Brain microvascular endothelial cell (primary cell): ENCODE results near the gene NT5DC3.

ENCODE experiments used
- DNase-seq: peaks from one replicate; pipeline ENCODE4 v3.0.0-alpha.2; 2020
- H3K27ac ChIP-seq: fragments of 250-450 bp; sonication (Bioruptor Pico); 2 replicates; pipeline ENCODE4 v1.5.1; 2020; ENCODE audit warnings: mild to moderate bottlenecking, moderate library complexity
- H3K27me3 ChIP-seq: fragments of 250-450 bp; sonication (Bioruptor Pico); replicated peaks from 2 replicates; pipeline ENCODE4 v1.5.1; 2020; ENCODE audit warnings: mild to moderate bottlenecking
- H3K36me3 ChIP-seq: fragments of 250-450 bp; sonication (Bioruptor Pico); replicated peaks from 2 replicates; pipeline ENCODE4 v1.5.1; 2020; ENCODE audit warnings: mild to moderate bottlenecking
- H3K4me3 ChIP-seq: 2 replicates; pipeline ENCODE4 v1.5.1; 2011; ENCODE audit warnings: low read depth, mild to moderate bottlenecking, control low read depth, low read length, moderate library complexity
- CTCF ChIP-seq: IDR thresholded peaks from 2 replicates; pipeline ENCODE4 v1.5.1; 2011; ENCODE audit warnings: low read depth, mild to moderate bottlenecking, moderate library complexity, low read length, control low read depth, inconsistent platforms; ENCODE audit errors: missing control alignments
- in situ Hi-C: cut with HindIII; loops from 2 replicates; pipeline ENCODE4 v1.10.0; 2017; ENCODE audit warnings: low sequenced_read_pairs, low pct_ligation_motif_present

Gene NT5DC3

GRCh38 chr12:103742349-103742932, 98.6 kb downstream of the NT5DC3 start:
- H3K36me3 ChIP-seq = no peaks in the 10 kb centered on the region
- H3K27me3 ChIP-seq = no peaks in the 10 kb centered on the region
- no peak overlapping the region for H3K4me3 ChIP-seq
- DNase-seq = no peak
- in situ Hi-C loops = no loop called here
- no peak for TF ChIP-seq CTCF
- no peak overlapping the region for H3K27ac ChIP-seq

- H3K27ac ChIP-seq = no peak overlapping the region
- no peaks in the 10 kb centered on the region for H3K36me3 ChIP-seq
- no peaks in the 10 kb centered on the region for H3K27me3 ChIP-seq
- DNase-seq = no peak
- in situ Hi-C loops = no loop called here
- no peak for TF ChIP-seq CTCF
- H3K4me3 ChIP-seq = no peak overlapping the region
These were observed 103.2 kb downstream of the NT5DC3 start for GRCh38 chr12:103737881-103738280.

GRCh38 chr12:103736572-103736971, 104.5 kb downstream of the NT5DC3 start:
- no peak overlapping the region for H3K27ac ChIP-seq
- no peak overlapping the region for H3K4me3 ChIP-seq
- in situ Hi-C loops = no loop called here
- no peak for TF ChIP-seq CTCF
- no peak for DNase-seq
- H3K36me3 ChIP-seq = no peaks in the 10 kb centered on the region
- H3K27me3 ChIP-seq = no peaks in the 10 kb centered on the region

- Histone ChIP-seq H3K27me3 (no peaks in the 10 kb centered on the region), H3K4me3 (no peak overlapping the region), H3K27ac (no peak overlapping the region), H3K36me3 (no peaks in the 10 kb centered on the region)
- no peak for TF ChIP-seq CTCF
- in situ Hi-C loops = no loop called here
- DNase-seq = no peak
These were observed 105.7 kb downstream of the NT5DC3 start for GRCh38 chr12:103735291-103735690.

- H3K27me3 ChIP-seq = no peaks in the 10 kb centered on the region
- no peak for TF ChIP-seq CTCF
- in situ Hi-C loops = no loop called here
- no peak for DNase-seq
- no peak overlapping the region for H3K27ac ChIP-seq
- H3K36me3 ChIP-seq = no peaks in the 10 kb centered on the region
- no peak overlapping the region for H3K4me3 ChIP-seq
These were observed 106.2 kb downstream of the NT5DC3 start for GRCh38 chr12:103734863-103735262.

- no peak for TF ChIP-seq CTCF
- Histone ChIP-seq H3K4me3 (no peak overlapping the region), H3K27ac (no peak overlapping the region), H3K27me3 (no peaks in the 10 kb centered on the region), H3K36me3 (no peaks in the 10 kb centered on the region)
- in situ Hi-C loops = no loop called here
- DNase-seq = no peak
These were observed 109.5 kb downstream of the NT5DC3 start for GRCh38 chr12:103731539-103731938.
